ENCODE data around the gene ARHGAP19.

DNA sequence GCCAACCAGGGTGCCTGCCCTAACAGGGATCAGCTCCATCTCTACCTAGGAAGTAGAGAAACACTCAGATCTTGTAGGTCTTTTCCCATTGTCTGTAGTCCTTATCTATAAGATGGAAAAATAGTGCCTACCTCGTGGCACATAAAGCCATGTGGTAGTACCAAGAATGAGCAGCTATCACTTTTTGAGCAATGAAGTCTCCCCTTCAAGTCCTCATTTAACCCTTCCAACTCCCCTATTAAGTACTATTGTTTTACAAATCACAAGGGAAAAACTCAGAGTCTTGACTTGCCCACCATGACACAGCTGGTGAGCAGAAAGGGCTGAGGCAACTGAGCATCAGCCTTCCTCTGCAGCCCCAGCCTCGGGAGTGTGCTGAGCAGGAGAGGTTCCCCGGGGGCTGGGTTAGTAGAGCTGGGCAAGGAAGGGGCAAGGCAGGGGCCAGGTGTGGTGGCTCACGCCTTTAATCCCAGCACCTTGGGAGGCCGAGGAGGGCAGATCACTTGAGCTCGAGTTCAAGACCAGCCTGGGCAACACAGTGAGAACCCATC is 38.8 kb upstream of the ARHGAP19 start:
- TF ChIP-seq, protein P1, sequence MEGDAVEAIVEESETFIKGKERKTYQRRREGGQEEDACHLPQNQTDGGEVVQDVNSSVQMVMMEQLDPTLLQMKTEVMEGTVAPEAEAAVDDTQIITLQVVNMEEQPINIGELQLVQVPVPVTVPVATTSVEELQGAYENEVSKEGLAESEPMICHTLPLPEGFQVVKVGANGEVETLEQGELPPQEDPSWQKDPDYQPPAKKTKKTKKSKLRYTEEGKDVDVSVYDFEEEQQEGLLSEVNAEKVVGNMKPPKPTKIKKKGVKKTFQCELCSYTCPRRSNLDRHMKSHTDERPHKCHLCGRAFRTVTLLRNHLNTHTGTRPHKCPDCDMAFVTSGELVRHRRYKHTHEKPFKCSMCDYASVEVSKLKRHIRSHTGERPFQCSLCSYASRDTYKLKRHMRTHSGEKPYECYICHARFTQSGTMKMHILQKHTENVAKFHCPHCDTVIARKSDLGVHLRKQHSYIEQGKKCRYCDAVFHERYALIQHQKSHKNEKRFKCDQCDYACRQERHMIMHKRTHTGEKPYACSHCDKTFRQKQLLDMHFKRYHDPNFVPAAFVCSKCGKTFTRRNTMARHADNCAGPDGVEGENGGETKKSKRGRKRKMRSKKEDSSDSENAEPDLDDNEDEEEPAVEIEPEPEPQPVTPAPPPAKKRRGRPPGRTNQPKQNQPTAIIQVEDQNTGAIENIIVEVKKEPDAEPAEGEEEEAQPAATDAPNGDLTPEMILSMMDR (tag by site-specific recombination; IDR thresholded peaks at IDR 0.05): no peak
- TF ChIP-seq ZNF692 (tag by site-specific recombination; IDR thresholded peaks at IDR 0.05) (no peak), ZSCAN18 (tag by site-specific recombination; IDR thresholded peaks at IDR 0.05) (no peak), YY1 (tag by site-specific recombination; IDR thresholded peaks at IDR 0.05) (no peak)
- TF ChIP-seq, protein P2, sequence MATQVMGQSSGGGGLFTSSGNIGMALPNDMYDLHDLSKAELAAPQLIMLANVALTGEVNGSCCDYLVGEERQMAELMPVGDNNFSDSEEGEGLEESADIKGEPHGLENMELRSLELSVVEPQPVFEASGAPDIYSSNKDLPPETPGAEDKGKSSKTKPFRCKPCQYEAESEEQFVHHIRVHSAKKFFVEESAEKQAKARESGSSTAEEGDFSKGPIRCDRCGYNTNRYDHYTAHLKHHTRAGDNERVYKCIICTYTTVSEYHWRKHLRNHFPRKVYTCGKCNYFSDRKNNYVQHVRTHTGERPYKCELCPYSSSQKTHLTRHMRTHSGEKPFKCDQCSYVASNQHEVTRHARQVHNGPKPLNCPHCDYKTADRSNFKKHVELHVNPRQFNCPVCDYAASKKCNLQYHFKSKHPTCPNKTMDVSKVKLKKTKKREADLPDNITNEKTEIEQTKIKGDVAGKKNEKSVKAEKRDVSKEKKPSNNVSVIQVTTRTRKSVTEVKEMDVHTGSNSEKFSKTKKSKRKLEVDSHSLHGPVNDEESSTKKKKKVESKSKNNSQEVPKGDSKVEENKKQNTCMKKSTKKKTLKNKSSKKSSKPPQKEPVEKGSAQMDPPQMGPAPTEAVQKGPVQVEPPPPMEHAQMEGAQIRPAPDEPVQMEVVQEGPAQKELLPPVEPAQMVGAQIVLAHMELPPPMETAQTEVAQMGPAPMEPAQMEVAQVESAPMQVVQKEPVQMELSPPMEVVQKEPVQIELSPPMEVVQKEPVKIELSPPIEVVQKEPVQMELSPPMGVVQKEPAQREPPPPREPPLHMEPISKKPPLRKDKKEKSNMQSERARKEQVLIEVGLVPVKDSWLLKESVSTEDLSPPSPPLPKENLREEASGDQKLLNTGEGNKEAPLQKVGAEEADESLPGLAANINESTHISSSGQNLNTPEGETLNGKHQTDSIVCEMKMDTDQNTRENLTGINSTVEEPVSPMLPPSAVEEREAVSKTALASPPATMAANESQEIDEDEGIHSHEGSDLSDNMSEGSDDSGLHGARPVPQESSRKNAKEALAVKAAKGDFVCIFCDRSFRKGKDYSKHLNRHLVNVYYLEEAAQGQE (tag by site-specific recombination; IDR thresholded peaks at IDR 0.05): no peak
- TF ChIP-seq, protein P3, sequence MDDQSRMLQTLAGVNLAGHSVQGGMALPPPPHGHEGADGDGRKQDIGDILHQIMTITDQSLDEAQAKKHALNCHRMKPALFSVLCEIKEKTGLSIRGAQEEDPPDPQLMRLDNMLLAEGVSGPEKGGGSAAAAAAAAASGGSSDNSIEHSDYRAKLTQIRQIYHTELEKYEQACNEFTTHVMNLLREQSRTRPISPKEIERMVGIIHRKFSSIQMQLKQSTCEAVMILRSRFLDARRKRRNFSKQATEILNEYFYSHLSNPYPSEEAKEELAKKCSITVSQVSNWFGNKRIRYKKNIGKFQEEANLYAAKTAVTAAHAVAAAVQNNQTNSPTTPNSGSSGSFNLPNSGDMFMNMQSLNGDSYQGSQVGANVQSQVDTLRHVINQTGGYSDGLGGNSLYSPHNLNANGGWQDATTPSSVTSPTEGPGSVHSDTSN (CRISPR knock-in tag; IDR thresholded peaks at IDR 0.05): no peak
